GM18519 (cell line): ENCODE data around the gene HPS5.

ENCODE experiments used
- ATAC-seq: cut with Tn5 transposase; IDR thresholded peaks from one replicate; pipeline ENCODE4 v1.9.1; 2021; ENCODE audit warnings: mild to moderate bottlenecking, moderate library complexity; ENCODE audit not compliant: unreplicated experiment, low FRiP score

HPS5 gene

DNA sequence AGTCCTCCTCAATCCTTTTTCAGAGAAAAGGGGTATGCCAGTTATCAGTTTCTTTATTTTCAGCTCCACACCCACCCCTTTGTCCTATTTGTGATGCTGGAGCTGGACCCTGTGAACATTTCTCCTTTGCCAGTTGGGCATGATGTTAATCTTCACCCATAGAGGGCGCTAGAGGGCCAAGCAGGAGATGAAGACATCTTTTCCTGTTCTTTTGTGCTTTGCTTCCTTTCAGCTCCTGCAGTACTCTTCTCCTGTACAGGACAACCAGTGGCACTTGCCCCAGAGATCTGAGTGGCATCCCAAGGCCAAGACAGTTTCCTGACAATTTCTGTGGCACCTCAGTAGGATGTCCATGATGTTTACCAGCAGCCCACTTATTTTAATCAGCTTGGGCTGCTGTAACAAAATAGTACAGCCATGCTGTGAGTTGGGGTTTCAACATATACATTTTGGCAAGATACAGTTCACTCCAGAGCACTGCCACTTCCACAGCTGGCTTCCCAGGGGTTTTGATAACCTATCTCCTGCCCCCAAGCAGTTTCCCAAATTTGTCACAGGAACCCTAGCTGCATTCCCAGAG lies 78.1 kb downstream of the HPS5 start:
- no peak for ATAC-seq

DNA sequence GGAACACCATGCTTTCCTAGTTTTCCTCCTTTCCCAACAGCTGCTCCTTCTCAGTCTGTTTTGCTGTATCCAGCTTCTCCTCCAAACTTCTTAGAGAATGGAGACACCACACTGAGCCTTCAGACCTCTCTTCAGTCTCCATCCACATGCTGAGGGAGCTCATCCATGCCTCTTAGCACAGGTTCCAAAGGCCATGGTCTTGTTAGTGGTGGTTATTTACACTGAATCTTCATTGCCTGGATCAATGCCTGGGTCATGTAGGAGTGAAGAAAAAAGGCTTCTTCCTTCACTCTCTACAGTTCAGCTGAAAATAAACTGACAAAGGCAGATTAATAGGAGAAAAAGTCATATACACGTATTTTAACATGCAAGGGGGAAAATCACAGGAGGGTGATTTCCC lies 82.3 kb downstream of the HPS5 start:
- ATAC-seq: no peak

- ATAC-seq: no peak
Measured at GRCh38 chr11:18236664-18237356, 85.1 kb downstream of the HPS5 start, which contains the start of gene SAA4. TSS of gene SAA4 (minus strand) at chr11:18236802. CDS start at chr11:18235926, 876 bp downstream.

GRCh38 chr11:18235394-18236334 lies 86.3 kb downstream of the HPS5 start:
- ATAC-seq: no peak

DNA sequence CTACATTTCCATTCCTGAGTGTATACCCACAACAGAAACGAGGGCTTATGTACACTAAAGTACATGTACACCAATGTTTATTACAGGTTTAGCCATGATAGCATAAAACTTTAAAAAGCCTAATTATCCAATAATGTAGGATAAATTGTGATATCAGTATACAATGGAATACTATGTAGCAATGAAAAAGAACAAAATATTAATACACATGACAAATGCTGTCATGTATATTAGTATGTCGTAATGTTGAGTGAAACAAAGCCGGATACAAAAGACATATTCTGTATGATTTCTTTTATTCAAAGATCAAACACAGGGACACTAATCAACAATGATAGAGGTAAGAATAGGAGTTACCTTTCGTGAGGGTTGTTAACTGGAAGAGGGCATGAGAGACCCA lies 88.0 kb downstream of the HPS5 start:
- ATAC-seq: no peak

- no peak for ATAC-seq
Measured at GRCh38 chr11:18230859-18231258, 91.1 kb downstream of the HPS5 start.

DNA sequence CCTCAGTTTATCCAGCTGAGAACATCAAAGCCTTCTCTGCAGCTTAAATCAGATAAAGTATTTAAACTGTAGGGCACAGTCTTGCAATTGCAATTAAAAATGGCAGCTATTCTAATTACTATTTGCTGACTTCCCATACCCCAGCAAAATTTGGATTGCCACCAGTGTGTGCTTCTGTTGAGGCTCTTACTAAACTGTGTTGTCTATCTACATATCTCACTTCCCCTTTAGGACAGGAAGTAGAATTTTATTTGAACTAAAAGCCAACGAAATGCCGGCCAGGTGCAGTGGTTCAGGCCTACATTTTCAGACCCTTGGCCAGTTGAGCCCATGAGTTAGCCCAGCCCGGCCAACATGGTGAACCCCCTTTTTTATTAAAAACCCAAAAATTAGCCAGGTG lies 92.4 kb downstream of the HPS5 start:
- ATAC-seq: peak; percentile 84
